SKM-1 treated with dmso at 0.1 percent for 144 hours (cell line): ENCODE measurements around the gene SELENOO.

ENCODE experiments used
- DNase-seq: peaks from one replicate; lab custom pipeline; 2025; ENCODE audit not compliant: unreplicated experiment; lab: John Stamatoyannopoulos, UW

The SELENOO gene

GRCh38 chr22:50184004-50184901 is 16.6 kb upstream of the SELENOO start:
- no peak for DNase-seq

- DNase-seq = no peak
Observed at GRCh38 chr22:50184902-50185374, 15.9 kb upstream of the SELENOO start.

GRCh38 chr22:50185375-50186087 is 15.3 kb upstream of the SELENOO start, which contains the start of gene TRABD:
Gene TRABD, plus strand, starts transcription at chr22:50185913. Its CDS starts 7,148 bp downstream, at chr22:50193061.
- DNase-seq = peak; percentile 81

- DNase-seq = no peak
Observed at GRCh38 chr22:50186181-50186714, 14.6 kb upstream of the SELENOO start.

GRCh38 chr22:50186761-50187523 is 13.9 kb upstream of the SELENOO start:
- DNase-seq = no peak

GRCh38 chr22:50188356-50188755 is 12.5 kb upstream of the SELENOO start:
- no peak for DNase-seq

GRCh38 chr22:50189184-50189848 is 11.5 kb upstream of the SELENOO start:
- no peak for DNase-seq

GRCh38 chr22:50189849-50190181 is 11.0 kb upstream of the SELENOO start:
- no peak for DNase-seq

- DNase-seq = peak; percentile 93
Observed at GRCh38 chr22:50190182-50190940, 10.4 kb upstream of the SELENOO start.

- peak; percentile 88 for DNase-seq
Observed at GRCh38 chr22:50190941-50191741, 9.7 kb upstream of the SELENOO start.

- peak; percentile 35 for DNase-seq
Observed at GRCh38 chr22:50192436-50193204, 8.2 kb upstream of the SELENOO start.

GRCh38 chr22:50193621-50194020 is 7.2 kb upstream of the SELENOO start:
- DNase-seq = no peak

GRCh38 chr22:50194037-50194805 is 6.6 kb upstream of the SELENOO start:
- DNase-seq = no peak

GRCh38 chr22:50196256-50196655 is 4.6 kb upstream of the SELENOO start:
- DNase-seq = no peak

- DNase-seq = no peak
Observed at GRCh38 chr22:50197000-50197800, 3.6 kb upstream of the SELENOO start.

- DNase-seq = no peak
Observed at GRCh38 chr22:50197856-50198623, 2.8 kb upstream of the SELENOO start.
